Activated T-cell treated with anti-CD3 and anti-CD28 coated beads, Interleukin-2, amount 50 U/mL, for 4 hours (primary cell): ENCODE data around the gene NFIB. TPM values are rescaled to one million over a fixed set of nuclear protein-coding genes. Genes with fewer than 3 reads are reported as not detected.

ENCODE experiments used
- ATAC-seq, 2 donors: fragments of 200-7000 bp; cut with Tn5 transposase; one replicate each; pipeline ENCODE4 v1.10.0; 2021
- DNase-seq: peaks from one replicate; pipeline ENCODE4 v3.0.0-alpha.2; 2020
- H3K27me3 Mint-ChIP-seq: one replicate; pipeline ENCODE4 v1.8.0; 2021; ENCODE audit warnings: low read depth, mixed read lengths
- H3K36me3 Mint-ChIP-seq: one replicate; pipeline ENCODE4 v1.8.0; 2022; ENCODE audit warnings: mixed read lengths; ENCODE audit not compliant: insufficient read depth
- H3K4me1 Mint-ChIP-seq: one replicate; pipeline ENCODE4 v1.8.0; 2021; ENCODE audit warnings: low read depth, mixed read lengths
- H3K4me3 Mint-ChIP-seq: one replicate; pipeline ENCODE4 v1.8.0; 2021; ENCODE audit warnings: mild to moderate bottlenecking, moderate library complexity, mixed read lengths
- H3K9me3 Mint-ChIP-seq: one replicate; pipeline ENCODE4 v1.8.0; 2021; ENCODE audit warnings: mixed read lengths
- total RNA-seq, 3 donors: library from RNA; stranded (reverse); gene quantifications; one replicate each; pipeline ENCODE4 v1.2.1, GENCODE V29; 2021

The NFIB gene
- total RNA-seq = under 1 TPM; 0.20 to 0.42 (median 0.30) TPM

GRCh38 chr9:14313951-14314423, at the start of gene NFIB:
Gene NFIB (minus strand): TSS chr9:14314141. CDS start chr9:14313511, 630 bp downstream.
- H3K36me3 Mint-ChIP-seq = no peaks in the 10 kb centered on the region
- peak within 1 kb of the TSS; percentile 77 for H3K4me3 Mint-ChIP-seq
- ATAC-seq (peak; percentile 35 to 55), DNase-seq (no peak)
- H3K4me1 Mint-ChIP-seq = peaks cover 19% of the 10 kb centered on the region
- no peaks in the 10 kb centered on the region for H3K9me3 Mint-ChIP-seq
- H3K27me3 Mint-ChIP-seq = peaks cover 62% of the 10 kb centered on the region

GRCh38 chr9:14362175-14362574, 48.2 kb upstream of the NFIB start:
- Mint-ChIP-seq H3K4me3 (no peak overlapping the region), H3K4me1 (no peaks in the 10 kb centered on the region), H3K27me3 (no peaks in the 10 kb centered on the region), H3K36me3 (no peaks in the 10 kb centered on the region), H3K9me3 (peaks cover 4% of the 10 kb centered on the region)
- ATAC-seq (no peak), DNase-seq (no peak)

GRCh38 chr9:14361074-14361473, 47.1 kb upstream of the NFIB start:
- Mint-ChIP-seq H3K4me3 (no peak overlapping the region), H3K9me3 (no peaks in the 10 kb centered on the region), H3K4me1 (no peaks in the 10 kb centered on the region)

GRCh38 chr9:14358523-14358922, 44.6 kb upstream of the NFIB start:
- Mint-ChIP-seq H3K36me3 (no peaks in the 10 kb centered on the region), H3K9me3 (no peaks in the 10 kb centered on the region), H3K4me3 (no peak overlapping the region), H3K27me3 (peaks cover 13% of the 10 kb centered on the region), H3K4me1 (peaks cover 3% of the 10 kb centered on the region)
- DNase-seq (no peak), ATAC-seq (no peak)

More at GRCh38 chr9:14361074-14361473, 47.1 kb upstream of the NFIB start:
- DNase-seq (no peak), ATAC-seq (no peak)
- Mint-ChIP-seq H3K27me3 (peaks cover 2% of the 10 kb centered on the region), H3K36me3 (no peaks in the 10 kb centered on the region)

GRCh38 chr9:14356351-14357265, 42.7 kb upstream of the NFIB start:
- Mint-ChIP-seq H3K4me1 (peaks cover 3% of the 10 kb centered on the region), H3K36me3 (no peaks in the 10 kb centered on the region), H3K4me3 (no peak overlapping the region), H3K9me3 (no peaks in the 10 kb centered on the region), H3K27me3 (peaks cover 30% of the 10 kb centered on the region)
- ATAC-seq = no peak
- no peak for DNase-seq

- Mint-ChIP-seq H3K9me3 (no peaks in the 10 kb centered on the region), H3K27me3 (peaks cover 51% of the 10 kb centered on the region), H3K4me3 (no peak overlapping the region), H3K36me3 (no peaks in the 10 kb centered on the region), H3K4me1 (peaks cover 3% of the 10 kb centered on the region)
- no peak for ATAC-seq
- DNase-seq = no peak
These were observed 40.3 kb upstream of the NFIB start for GRCh38 chr9:14354201-14354600.

- Mint-ChIP-seq H3K9me3 (no peaks in the 10 kb centered on the region), H3K36me3 (no peaks in the 10 kb centered on the region), H3K4me3 (no peak overlapping the region), H3K4me1 (peaks cover 3% of the 10 kb centered on the region), H3K27me3 (peaks cover 59% of the 10 kb centered on the region)
- ATAC-seq = peak in 1 of 2 donors; percentile 72
- DNase-seq = peak; percentile 53
These were observed 39.5 kb upstream of the NFIB start for GRCh38 chr9:14353222-14354056.

- DNase-seq (no peak), ATAC-seq (no peak)
- Mint-ChIP-seq H3K4me3 (no peak overlapping the region), H3K27me3 (peaks cover 68% of the 10 kb centered on the region), H3K36me3 (no peaks in the 10 kb centered on the region), H3K4me1 (peaks cover 7% of the 10 kb centered on the region), H3K9me3 (no peaks in the 10 kb centered on the region)
These were observed 38.6 kb upstream of the NFIB start for GRCh38 chr9:14352503-14352902.

- Mint-ChIP-seq H3K4me1 (peaks cover 10% of the 10 kb centered on the region), H3K9me3 (no peaks in the 10 kb centered on the region), H3K27me3 (peaks cover 75% of the 10 kb centered on the region), H3K4me3 (no peak overlapping the region), H3K36me3 (no peaks in the 10 kb centered on the region)
- no peak for ATAC-seq
- no peak for DNase-seq
These were observed 37.4 kb upstream of the NFIB start for GRCh38 chr9:14351221-14351836.

GRCh38 chr9:14350754-14351153, 36.8 kb upstream of the NFIB start:
- ATAC-seq (no peak), DNase-seq (no peak)
- Mint-ChIP-seq H3K36me3 (no peaks in the 10 kb centered on the region), H3K27me3 (peaks cover 77% of the 10 kb centered on the region), H3K4me1 (peaks cover 12% of the 10 kb centered on the region), H3K9me3 (no peaks in the 10 kb centered on the region), H3K4me3 (no peak overlapping the region)

GRCh38 chr9:14350349-14350728, 36.4 kb upstream of the NFIB start:
- ATAC-seq (no peak), DNase-seq (no peak)
- Mint-ChIP-seq H3K4me1 (peaks cover 13% of the 10 kb centered on the region), H3K36me3 (no peaks in the 10 kb centered on the region), H3K4me3 (no peak overlapping the region), H3K27me3 (peaks cover 77% of the 10 kb centered on the region), H3K9me3 (no peaks in the 10 kb centered on the region)

- Mint-ChIP-seq H3K27me3 (peaks cover 73% of the 10 kb centered on the region), H3K4me1 (peaks cover 13% of the 10 kb centered on the region), H3K9me3 (no peaks in the 10 kb centered on the region), H3K36me3 (no peaks in the 10 kb centered on the region), H3K4me3 (no peak overlapping the region)
- DNase-seq (no peak), ATAC-seq (no peak)
These were observed 35.8 kb upstream of the NFIB start for GRCh38 chr9:14349447-14350348.

- H3K4me1 Mint-ChIP-seq = peaks cover 13% of the 10 kb centered on the region
- DNase-seq = no peak
- no peaks in the 10 kb centered on the region for H3K9me3 Mint-ChIP-seq
- peaks cover 71% of the 10 kb centered on the region for H3K27me3 Mint-ChIP-seq
- H3K4me3 Mint-ChIP-seq = no peak overlapping the region
- no peaks in the 10 kb centered on the region for H3K36me3 Mint-ChIP-seq
- no peak for ATAC-seq
These were observed 35.2 kb upstream of the NFIB start for GRCh38 chr9:14349146-14349446.
